Measurements from ENCODE around the gene TMEM269.

TMEM269 gene

GRCh38 chr1:42773420-42773819 is 11.4 kb upstream of the TMEM269 start:
- Histone ChIP-seq H3K4me3 (ENCODE audit: insufficient read depth, low read length, poor library complexity, severe bottlenecking) (no peak overlapping the region), H3K9me3 (ENCODE audit: insufficient read depth, low read length) (no peaks in the 10 kb centered on the region), H3K4me2 (ENCODE audit: low read depth, low read length, poor library complexity, severe bottlenecking) (no peak overlapping the region), H3K79me2 (ENCODE audit: insufficient read depth, low read length) (peaks cover 32% of the 10 kb centered on the region), H3K36me3 (ENCODE audit: low read length) (no peaks in the 10 kb centered on the region; the same call in 1 of the 2 replicates), H3K9me2 (replicated peaks; ENCODE audit: insufficient read depth, low read length) (no peaks in the 10 kb centered on the region), H3F3A (ENCODE audit: insufficient read depth) (no peaks in the 10 kb centered on the region), H4K20me1 (ENCODE audit: low read depth, low read length) (no peaks in the 10 kb centered on the region), H3K27ac (ENCODE audit: low read depth, low read length) (no peak overlapping the region), H3K9ac (ENCODE audit: low read length) (no peak overlapping the region), H2AFZ (ENCODE audit: low read depth, low read length, severe bottlenecking) (no peak overlapping the region), H3K27me3 (ENCODE audit: low read length) (no peaks in the 10 kb centered on the region)
- TF ChIP-seq CTCF (IDR thresholded peaks at IDR 0.05; ENCODE audit: insufficient read depth, low read length, poor library complexity, severe bottlenecking) (no peak), EZH2phosphoT487 (conservative IDR thresholded peaks at IDR 0.05; ENCODE audit: low read length) (no peak)

DNA sequence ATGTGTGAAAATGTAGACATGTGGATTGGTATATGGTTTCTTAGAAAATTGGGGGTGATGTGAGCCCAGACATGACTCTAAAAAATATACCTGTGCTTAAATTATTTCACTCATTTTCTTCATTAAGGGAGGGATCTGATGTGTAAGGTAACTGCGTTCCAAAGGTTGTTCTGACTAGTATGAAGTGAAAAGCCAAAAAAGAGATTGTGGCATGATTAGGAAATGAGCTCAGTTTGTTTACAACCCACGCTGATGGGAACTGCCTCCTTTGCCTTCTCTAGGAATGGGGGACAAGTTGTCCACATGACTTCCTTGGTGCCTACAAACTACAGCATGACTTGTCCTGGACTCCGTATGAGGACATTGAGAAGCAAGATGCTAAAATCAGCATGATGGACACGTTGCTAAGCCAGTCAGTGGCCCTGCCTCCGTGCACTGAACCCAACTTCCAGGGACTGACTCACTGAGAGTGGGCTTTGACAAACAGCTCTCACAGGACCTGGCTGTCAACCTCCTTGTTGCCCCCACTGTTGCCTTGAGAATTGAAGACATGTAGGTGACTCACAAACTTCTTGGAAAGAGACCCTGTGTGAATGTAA is 9.8 kb upstream of the TMEM269 start:
- Histone ChIP-seq H3K4me3 (ENCODE audit: insufficient read depth, low read length, poor library complexity, severe bottlenecking) (no peak overlapping the region), H3K9me2 (replicated peaks; ENCODE audit: insufficient read depth, low read length) (no peaks in the 10 kb centered on the region), H3K9ac (ENCODE audit: low read length) (no peak overlapping the region), H3K9me3 (ENCODE audit: insufficient read depth, low read length) (no peaks in the 10 kb centered on the region), H3K27me3 (ENCODE audit: low read length) (no peaks in the 10 kb centered on the region), H2AFZ (ENCODE audit: low read depth, low read length, severe bottlenecking) (no peak overlapping the region), H3K4me2 (ENCODE audit: low read depth, low read length, poor library complexity, severe bottlenecking) (no peak overlapping the region), H4K20me1 (ENCODE audit: low read depth, low read length) (no peaks in the 10 kb centered on the region), H3K27ac (ENCODE audit: low read depth, low read length) (no peak overlapping the region), H3K36me3 (ENCODE audit: low read length) (no peaks in the 10 kb centered on the region; the same call in 1 of the 2 replicates), H3K79me2 (ENCODE audit: insufficient read depth, low read length) (peaks cover 21% of the 10 kb centered on the region), H3F3A (ENCODE audit: insufficient read depth) (no peaks in the 10 kb centered on the region)
- TF ChIP-seq EZH2phosphoT487 (conservative IDR thresholded peaks at IDR 0.05; ENCODE audit: low read length), result no peak
- no peak for TF ChIP-seq CTCF (IDR thresholded peaks at IDR 0.05; ENCODE audit: insufficient read depth, low read length, poor library complexity, severe bottlenecking)

DNA sequence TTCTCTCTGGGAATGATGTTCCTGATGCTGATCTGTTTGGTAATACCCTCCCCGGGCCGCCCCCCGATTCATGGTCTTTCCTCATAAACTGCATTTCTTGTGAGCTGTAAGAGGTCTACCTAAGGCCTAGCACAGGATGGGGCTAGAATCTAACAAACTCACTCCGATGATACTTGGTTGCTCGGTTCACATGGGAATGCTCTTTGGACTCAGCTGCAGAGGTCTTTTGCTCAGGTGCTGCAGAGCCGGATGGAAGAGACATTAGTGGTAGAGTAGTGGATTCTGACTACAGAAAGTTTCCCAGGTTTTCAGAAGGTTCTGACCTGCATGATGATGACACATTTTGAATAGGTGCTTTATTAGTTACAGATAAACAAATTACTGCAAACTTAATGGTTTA is 8.3 kb upstream of the TMEM269 start:
- H3K27me3 ChIP-seq (ENCODE audit: low read length), result no peaks in the 10 kb centered on the region
- H2AFZ ChIP-seq (ENCODE audit: low read depth, low read length, severe bottlenecking), result no peak overlapping the region
- H3K36me3 ChIP-seq (ENCODE audit: low read length), result no peaks in the 10 kb centered on the region; the same call in 1 of the 2 replicates
- H3F3A ChIP-seq (ENCODE audit: insufficient read depth), result no peaks in the 10 kb centered on the region
- H3K4me3 ChIP-seq (ENCODE audit: insufficient read depth, low read length, poor library complexity, severe bottlenecking), result no peak overlapping the region
- H3K27ac ChIP-seq (ENCODE audit: low read depth, low read length), result no peak overlapping the region
- TF ChIP-seq EZH2phosphoT487 (conservative IDR thresholded peaks at IDR 0.05; ENCODE audit: low read length) (no peak), CTCF (IDR thresholded peaks at IDR 0.05; ENCODE audit: insufficient read depth, low read length, poor library complexity, severe bottlenecking) (no peak)
- H3K9ac ChIP-seq (ENCODE audit: low read length), result no peak overlapping the region
- no peaks in the 10 kb centered on the region for H3K9me2 ChIP-seq (replicated peaks; ENCODE audit: insufficient read depth, low read length)
- H3K9me3 ChIP-seq (ENCODE audit: insufficient read depth, low read length), result no peaks in the 10 kb centered on the region
- peaks cover 8% of the 10 kb centered on the region; the same call in 1 of the 2 replicates for H3K79me2 ChIP-seq (ENCODE audit: insufficient read depth, low read length)
- H4K20me1 ChIP-seq (ENCODE audit: low read depth, low read length), result no peaks in the 10 kb centered on the region
- H3K4me2 ChIP-seq (ENCODE audit: low read depth, low read length, poor library complexity, severe bottlenecking), result no peak overlapping the region
